Small intestine (tissue), 7 donors: ENCODE data around the gene ROR1. TPM values are rescaled to one million over a fixed set of nuclear protein-coding genes. Genes with fewer than 3 reads are reported as not detected.

Experiments used
- DNase-seq, 2 donors: peaks; one replicate each; pipeline versions ENCODE4 v3.0.0 to v3.0.0-alpha.2; 2013
- FAIRE-seq: peaks from 2 replicates; lab custom pipeline; 2012; peaks lifted over from hg19 to GRCh38; lab: Jason Lieb, UNC
- H3K27ac ChIP-seq, 3 donors: one replicate each; pipeline ENCODE4 v1.5.1; 2013; ENCODE audit warnings: low read length in 2 of 3, mild to moderate bottlenecking in 2 of 3, control low read depth in 1 of 3, inconsistent platforms in 1 of 3, low read depth in 1 of 3, moderate library complexity in 1 of 3
- H3K27me3 ChIP-seq, 3 donors: one replicate each; pipeline ENCODE4 v1.6.1; 2013; ENCODE audit warnings: low read length in 3 of 3, inconsistent platforms in 1 of 3; ENCODE audit not compliant: control insufficient read depth in 3 of 3, insufficient read depth in 3 of 3
- H3K36me3 ChIP-seq, 3 donors: one replicate each; pipeline ENCODE4 v1.6.1; 2013; ENCODE audit warnings: low read length in 3 of 3, inconsistent platforms in 1 of 3, low read depth in 1 of 3, mild to moderate bottlenecking in 1 of 3, moderate library complexity in 1 of 3; ENCODE audit not compliant: control insufficient read depth in 3 of 3, insufficient read depth in 2 of 3
- H3K4me1 ChIP-seq, 3 donors: one replicate each; pipeline ENCODE4 v1.6.1; 2013; ENCODE audit warnings: low read length in 2 of 3, inconsistent platforms in 1 of 3, low read depth in 1 of 3, mild to moderate bottlenecking in 1 of 3, moderate library complexity in 1 of 3; ENCODE audit not compliant: control insufficient read depth in 3 of 3, insufficient read depth in 2 of 3
- H3K4me3 ChIP-seq, 3 donors: one replicate each; pipeline ENCODE4 v1.5.1; 2013; ENCODE audit warnings: low read length in 3 of 3, control low read depth in 1 of 3, inconsistent platforms in 1 of 3, low read depth in 1 of 3, mild to moderate bottlenecking in 1 of 3, moderate library complexity in 1 of 3
- H3K9me3 ChIP-seq, 2 donors: one replicate each; pipeline ENCODE4 v1.6.1; 2013; ENCODE audit warnings: low read depth in 1 of 2, low read length in 1 of 2; ENCODE audit not compliant: control insufficient read depth in 2 of 2, insufficient read depth in 1 of 2
- WGBS, 3 donors: extraction: QIAGEN DNeasy Blood & Tissue Kit; methylation state at CpG; one replicate each; pipeline ENCODE4 v1.1.7; 2013; 5-methylcytosine and 5-hydroxymethylcytosine counted together
- polyA plus RNA-seq, 4 donors: library from polyadenylated mRNA; stranded (reverse) in 3 of 4; unstranded in 1 of 4; fragments of 200-250 nt in 3 of 4; fragments of 120-200 nt in 1 of 4; gene quantifications; one replicate each; pipeline versions ENCODE4 v1.2.1 to v1.2.3, GENCODE V29; 2013
- donor health status: healthy with polysubstance abuse.
- donor health status: control.
- donor health status: control.
- donor health status: Bipolar disorder and iron deficiency.
- donor health status: healthy.

The ROR1 gene
- polyA plus RNA-seq, 4 donors: 0.22 to 3.6 (median 3.2) TPM; not detected in 1

DNA sequence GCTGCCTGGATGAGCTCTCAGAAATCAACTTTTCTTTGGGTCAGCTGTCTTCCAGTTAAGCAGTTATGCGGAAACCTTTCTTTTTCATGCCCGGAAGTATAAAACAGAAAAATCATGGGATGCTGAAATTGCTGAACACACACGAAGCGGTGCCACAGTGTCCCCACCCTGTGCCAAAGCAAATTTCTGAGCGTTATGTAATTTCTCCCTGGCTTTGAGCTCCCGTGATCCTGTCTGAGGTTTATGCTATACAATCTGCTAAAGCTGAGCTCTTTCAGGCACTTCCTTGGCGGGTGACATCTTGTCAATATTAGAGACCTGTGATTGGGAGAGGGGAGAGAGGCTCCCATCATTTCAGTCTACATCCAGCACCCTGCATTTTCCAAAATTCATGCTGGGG lies 201.7 kb downstream of the ROR1 start:
- Histone ChIP-seq H3K4me1 (no peaks in the 10 kb centered on the region), H3K27me3 (no peaks in the 10 kb centered on the region), H3K9me3 (no peaks in the 10 kb centered on the region), H3K27ac (no peak overlapping the region), H3K36me3 (no peaks in the 10 kb centered on the region), H3K4me3 (no peak overlapping the region)
- DNase-seq (no peak), FAIRE-seq (no peak)
- WGBS, 3 donors: 86 to 95% (median 87%) methylated on average over 7 of the region's 7 CpGs

DNA sequence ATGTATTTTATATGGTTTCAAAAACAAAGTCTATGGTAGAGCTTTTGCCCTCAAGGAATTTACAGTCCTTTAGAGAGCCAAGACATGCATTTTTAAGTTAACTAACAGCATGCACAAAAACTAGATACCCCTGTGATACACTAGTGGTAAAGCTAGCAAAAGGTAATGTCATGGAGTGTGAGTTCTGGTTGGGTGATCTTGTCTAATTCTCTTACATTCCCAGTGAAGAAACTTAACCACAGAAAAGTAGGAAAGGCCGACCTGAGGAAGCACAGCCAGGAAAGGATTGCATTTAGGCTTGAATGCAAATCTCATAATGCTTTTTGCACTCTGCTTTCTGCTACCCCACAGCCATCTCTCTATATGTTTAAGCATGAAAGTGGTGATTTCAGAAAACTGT lies 202.2 kb downstream of the ROR1 start:
- Histone ChIP-seq H3K27ac (no peak overlapping the region), H3K9me3 (no peaks in the 10 kb centered on the region), H3K27me3 (no peaks in the 10 kb centered on the region), H3K4me3 (no peak overlapping the region), H3K4me1 (no peaks in the 10 kb centered on the region), H3K36me3 (no peaks in the 10 kb centered on the region)
- WGBS, 3 donors: 49 to 95% (median 78%) methylated on average over 1 of the region's 1 CpG
- FAIRE-seq (no peak), DNase-seq (no peak)

DNA sequence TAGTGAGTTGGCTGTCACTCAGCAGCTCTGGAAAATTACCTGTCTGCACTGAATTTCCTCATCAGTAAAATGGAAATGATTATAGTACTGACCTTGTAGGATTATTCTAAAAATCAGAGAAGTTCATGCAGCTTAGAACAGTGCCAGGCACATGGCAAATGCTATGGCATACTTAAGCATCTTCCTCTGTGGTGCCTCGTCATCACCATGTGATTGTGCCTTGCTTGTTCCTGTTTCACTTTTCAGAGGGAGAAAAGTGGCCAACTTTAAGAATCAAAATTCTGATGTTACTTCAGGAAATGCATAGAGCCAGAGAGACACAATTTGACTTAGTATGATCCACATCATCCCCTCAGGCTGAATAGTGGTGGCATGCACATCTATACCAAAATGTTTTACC lies 203.6 kb downstream of the ROR1 start:
- Histone ChIP-seq H3K4me3 (no peak overlapping the region), H3K27ac (no peak overlapping the region), H3K27me3 (no peaks in the 10 kb centered on the region), H3K9me3 (no peaks in the 10 kb centered on the region), H3K4me1 (no peaks in the 10 kb centered on the region), H3K36me3 (no peaks in the 10 kb centered on the region)
- WGBS, 3 donors: 90 to 97% (median 94%) methylated on average over 1 of the region's 1 CpG
- no peak for DNase-seq
- FAIRE-seq: no peak

DNA sequence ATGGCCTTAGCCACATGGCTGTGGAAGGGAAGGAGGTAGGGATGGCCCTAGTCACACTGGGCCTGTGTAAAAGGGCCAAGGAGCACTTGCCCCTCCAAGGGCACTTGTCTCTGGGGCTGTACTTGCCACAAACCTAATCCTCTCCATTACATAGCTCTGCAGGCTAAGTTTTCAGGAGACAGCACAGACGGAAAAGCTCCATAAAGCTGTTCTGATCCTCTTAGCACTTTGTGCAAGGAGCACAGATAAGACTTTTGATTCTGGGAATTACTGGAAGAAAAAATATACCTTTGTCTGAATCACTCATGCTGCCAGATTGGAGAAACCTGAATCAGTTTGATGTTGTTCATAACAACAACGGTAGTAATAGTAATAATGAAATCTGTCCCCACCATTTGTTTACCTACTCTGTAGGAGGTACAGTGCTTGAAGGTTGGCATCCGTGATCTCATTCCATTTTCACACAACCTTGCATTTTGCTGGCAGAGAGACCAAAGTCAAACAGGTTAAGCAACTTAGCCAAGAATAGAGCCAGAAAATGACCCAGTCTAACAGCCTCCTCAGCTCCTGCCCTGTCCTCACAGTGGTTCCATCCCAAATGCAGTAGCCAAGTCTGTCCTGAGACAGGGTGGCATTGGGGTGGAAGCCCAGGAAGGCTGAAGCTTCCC lies 207.1 kb downstream of the ROR1 start:
- DNase-seq (no peak), FAIRE-seq (no peak)
- H3K4me3 ChIP-seq: no peak overlapping the region
- no peaks in the 10 kb centered on the region for H3K27me3 ChIP-seq
- no peaks in the 10 kb centered on the region for H3K9me3 ChIP-seq
- 66 to 85% (median 82%) methylated on average over 3 of the region's 3 CpGs for WGBS, 3 donors
- no peak overlapping the region for H3K27ac ChIP-seq
- no peaks in the 10 kb centered on the region for H3K36me3 ChIP-seq
- no peaks in the 10 kb centered on the region for H3K4me1 ChIP-seq

DNA sequence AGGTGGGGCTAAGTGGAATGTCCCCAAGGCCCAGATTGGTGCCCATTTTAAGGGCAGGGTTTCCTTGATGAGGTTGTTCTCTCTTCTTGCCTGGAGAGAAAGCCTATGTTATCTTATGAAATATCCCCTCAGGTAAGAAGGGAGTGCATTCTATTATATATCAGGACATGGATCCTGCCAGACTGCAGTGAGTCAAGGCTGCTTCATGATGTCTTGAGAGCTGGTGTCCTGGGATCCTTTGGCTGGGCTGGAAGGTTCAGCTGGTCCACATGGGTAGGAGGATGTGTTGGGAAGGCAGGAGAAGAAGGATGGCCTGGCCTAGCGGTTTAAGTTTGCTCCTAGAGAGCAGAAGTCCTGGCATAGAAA lies 207.6 kb downstream of the ROR1 start:
- Histone ChIP-seq H3K4me3 (no peak overlapping the region), H3K36me3 (no peaks in the 10 kb centered on the region), H3K9me3 (no peaks in the 10 kb centered on the region), H3K4me1 (no peaks in the 10 kb centered on the region), H3K27ac (no peak overlapping the region), H3K27me3 (no peaks in the 10 kb centered on the region)
- DNase-seq (no peak), FAIRE-seq (no peak)
- WGBS, 3 donors: 82 to 94% (median 90%) methylated on average over 1 of the region's 1 CpG

DNA sequence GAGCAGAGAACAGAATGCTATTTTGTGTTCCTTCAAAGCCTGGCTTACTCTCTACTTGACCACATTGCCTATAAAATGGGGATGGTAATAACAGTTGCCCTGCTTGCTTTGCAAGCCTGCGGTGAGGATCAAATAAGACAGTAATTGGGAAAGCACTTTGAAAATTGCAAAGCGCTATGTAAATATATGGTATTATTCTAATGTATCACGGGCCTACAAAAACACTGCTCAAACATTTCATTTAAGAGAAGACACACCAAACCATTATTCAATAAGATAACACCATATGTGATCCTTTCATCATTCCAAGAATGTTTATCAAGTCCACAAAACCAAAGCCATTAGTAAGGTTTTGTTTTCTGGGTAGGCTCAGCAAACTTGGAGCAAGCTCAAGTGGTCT lies 208.4 kb downstream of the ROR1 start:
- Histone ChIP-seq H3K27ac (no peak overlapping the region), H3K27me3 (no peaks in the 10 kb centered on the region), H3K9me3 (no peaks in the 10 kb centered on the region), H3K36me3 (no peaks in the 10 kb centered on the region), H3K4me1 (no peaks in the 10 kb centered on the region), H3K4me3 (no peak overlapping the region)
- FAIRE-seq (no peak), DNase-seq (no peak)
- 86 to 94% (median 91%) methylated on average over 3 of the region's 3 CpGs for WGBS, 3 donors

DNA sequence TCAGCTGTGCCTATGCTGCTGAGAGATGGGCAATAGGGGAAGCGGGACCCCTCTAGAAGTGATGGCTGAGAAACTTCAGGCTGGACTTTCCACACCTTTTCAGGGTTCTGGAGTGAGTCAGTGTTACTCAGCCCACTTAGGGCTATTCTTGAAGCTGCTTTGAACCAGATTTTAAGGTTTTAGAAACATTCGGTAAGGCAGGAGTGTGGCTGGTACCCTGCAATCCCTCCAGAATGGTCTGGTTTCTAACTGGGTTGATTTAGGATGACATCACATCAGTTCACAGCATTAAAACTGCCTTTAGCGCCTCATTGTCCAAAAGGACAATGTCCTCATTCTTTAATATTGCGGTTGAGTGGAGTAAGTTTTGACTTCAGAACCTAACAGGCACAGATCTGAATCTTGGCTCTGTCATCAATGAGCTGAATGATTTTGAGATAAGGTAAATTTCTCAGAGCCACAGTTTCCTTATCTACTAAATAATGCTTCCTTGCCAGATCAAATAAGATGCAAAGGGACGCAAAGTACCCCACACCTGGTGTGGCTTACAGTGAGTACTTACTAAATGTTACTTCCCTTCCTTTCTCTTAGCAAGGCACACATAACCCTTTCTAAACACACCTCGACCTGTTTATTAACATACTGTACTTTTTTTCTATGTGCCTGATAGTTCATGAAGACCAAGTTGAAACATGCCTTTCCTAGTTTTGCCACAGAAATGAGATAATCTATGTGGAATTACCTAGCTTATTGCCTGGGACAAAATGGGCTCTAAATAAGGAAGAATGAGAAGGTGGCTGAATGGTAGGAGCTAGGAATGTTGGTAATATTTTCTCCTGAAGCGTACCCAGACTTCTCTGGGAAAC lies 209.8 kb downstream of the ROR1 start:
- H3K27me3 ChIP-seq: no peaks in the 10 kb centered on the region
- WGBS, 3 donors: 46 to 67% (median 53%) methylated on average over 7 of the region's 7 CpGs
- DNase-seq (no peak), FAIRE-seq (no peak)
- no peaks in the 10 kb centered on the region for H3K9me3 ChIP-seq
- no peaks in the 10 kb centered on the region for H3K4me1 ChIP-seq
- H3K36me3 ChIP-seq: no peaks in the 10 kb centered on the region
- H3K27ac ChIP-seq: no peak overlapping the region
- H3K4me3 ChIP-seq: no peak overlapping the region

DNA sequence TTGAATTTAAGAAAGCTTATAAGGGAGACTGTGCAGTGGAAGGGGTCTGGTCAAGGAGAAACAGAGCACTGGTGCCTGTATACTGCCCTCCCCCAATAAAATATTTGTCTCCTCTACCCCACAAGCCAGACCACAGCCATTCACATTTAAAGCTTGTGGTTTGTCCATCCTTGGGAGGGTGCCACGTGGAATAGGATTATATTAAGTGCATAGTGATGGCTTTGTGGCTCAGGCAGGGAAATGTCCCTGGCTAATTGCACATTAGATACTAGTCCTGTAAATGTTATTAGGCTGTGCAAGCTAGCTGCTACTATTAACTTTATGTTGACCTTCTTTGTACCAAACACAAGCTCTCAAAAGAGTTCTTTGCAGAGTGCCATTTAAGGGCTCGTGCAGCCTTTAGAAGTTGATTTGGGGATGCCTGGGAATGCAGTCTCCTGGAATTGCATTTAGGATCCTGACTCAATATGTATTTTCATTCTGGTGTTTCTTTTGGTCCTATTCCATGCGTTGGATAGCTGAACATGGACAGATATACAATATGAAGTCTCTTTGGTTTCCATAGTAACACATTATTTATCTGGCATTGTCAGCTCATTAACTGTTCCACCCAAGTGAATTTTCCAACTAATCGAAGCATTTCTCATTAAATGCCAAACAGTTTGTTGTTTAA lies 210.6 kb downstream of the ROR1 start:
- Histone ChIP-seq H3K4me3 (no peak overlapping the region), H3K4me1 (no peaks in the 10 kb centered on the region), H3K36me3 (no peaks in the 10 kb centered on the region), H3K27ac (no peak overlapping the region), H3K27me3 (no peaks in the 10 kb centered on the region), H3K9me3 (no peaks in the 10 kb centered on the region)
- FAIRE-seq (no peak), DNase-seq (no peak)
- WGBS, 3 donors: 53 to 74% (median 73%) methylated on average over 4 of the region's 4 CpGs
